Aorta (tissue), 5 donors: ENCODE results near the gene BAZ1B. TPM values are rescaled to one million over a fixed set of nuclear protein-coding genes. Genes with fewer than 3 reads are reported as not detected.
"Not testable (repeated sequence)": the region's sequence is repeated elsewhere in the genome, so short reads cannot be mapped to it uniquely, and the experiment has no call there.

Source experiments
- ATAC-seq: fragments of 200-7000 bp; cut with Tn5 transposase; one replicate; pipeline ENCODE4 v1.9.1; 2022; ENCODE audit warnings: moderate library complexity; ENCODE audit not compliant: low FRiP score
- DNase-seq, 2 donors: peaks; one replicate each; pipeline ENCODE4 v3.0.0-alpha.2; 2020
- H3K27ac ChIP-seq, 2 donors: one replicate each; pipeline ENCODE4 v1.5.1; 2013; ENCODE audit warnings: low read length in 2 of 2, mild to moderate bottlenecking in 2 of 2, moderate library complexity in 2 of 2, control low read depth in 1 of 2, inconsistent platforms in 1 of 2, low read depth in 1 of 2
- H3K27me3 ChIP-seq, 2 donors: one replicate each; pipeline ENCODE4 v1.6.1; 2013; ENCODE audit warnings: control low read depth in 1 of 2, low read length in 1 of 2, mild to moderate bottlenecking in 1 of 2, moderate library complexity in 1 of 2; ENCODE audit not compliant: insufficient read depth in 2 of 2, control insufficient read depth in 1 of 2
- H3K36me3 ChIP-seq, 2 donors: one replicate each; pipeline ENCODE4 v1.6.1; 2013; ENCODE audit warnings: control low read depth in 1 of 2, low read length in 1 of 2, mild to moderate bottlenecking in 1 of 2; ENCODE audit not compliant: insufficient read depth in 2 of 2, control insufficient read depth in 1 of 2
- H3K4me1 ChIP-seq, 2 donors: one replicate each; pipeline ENCODE4 v1.6.1; 2013; ENCODE audit warnings: low read length in 2 of 2, control low read depth in 1 of 2, mild to moderate bottlenecking in 1 of 2, moderate library complexity in 1 of 2; ENCODE audit not compliant: insufficient read depth in 2 of 2, control insufficient read depth in 1 of 2
- H3K4me3 ChIP-seq, 2 donors: one replicate each; pipeline ENCODE4 v1.5.1; 2013; ENCODE audit warnings: low read length in 2 of 2, control low read depth in 1 of 2, mild to moderate bottlenecking in 1 of 2
- H3K9me3 ChIP-seq: one replicate; pipeline ENCODE4 v1.6.1; 2013; ENCODE audit warnings: mild to moderate bottlenecking, low read length; ENCODE audit not compliant: control insufficient read depth
- WGBS, 2 donors: extraction: QIAGEN DNeasy Blood & Tissue Kit; methylation state at CpG; one replicate each; pipeline ENCODE4 v1.1.7; 2013; 5-methylcytosine and 5-hydroxymethylcytosine counted together
- intact Hi-C, 2 donors: fragments of 100-400 bp; cut with DNase I; formaldehyde crosslinking; loops; one replicate each; pipeline versions ENCODE4 v1.14.2 to v1.15.0; 2022
- long read RNA-seq, 2 donors: library from polyadenylated mRNA; unstranded; transcript quantifications; one replicate each; pipeline ENCODE4 v2.0.0, GENCODE V29; 2020 to 2021
- polyA plus RNA-seq, 2 donors: library from polyadenylated mRNA; stranded (reverse); fragments of 200-250 nt; gene quantifications; one replicate each; pipeline ENCODE4 v1.2.3, GENCODE V29; 2013
- total RNA-seq, 2 donors: library from RNA; stranded (reverse); fragmentation: NEBNext Ultra II Directional; extraction: Animal tissue kit (Norgen Biotek cat#: 25700); gene quantifications; one replicate each; pipeline ENCODE4 v1.2.1, GENCODE V29; 2021
- donor health status: healthy with polysubstance abuse.
- donor health status: Bipolar disorder and iron deficiency.
- donor health status: DM: no; HTN: no; CAD: no.
- donor health status: DM: no; HTN: no; CAD: no.
- donor health status: DM: yes; HTN: yes; CAD: no.

BAZ1B gene
- total RNA-seq (10 to 100 TPM; 49.3 to 60.0 TPM), polyA plus RNA-seq (10 to 100 TPM; 19.1 to 23.9 TPM)
- long read RNA-seq, donor 1, partial matches to known transcripts, result 79 of 83 reads
- long read RNA-seq, donor 1, other reads (novel, unspliced or antisense), result 4 of 83 reads
- long read RNA-seq, donor 2, partial matches to known transcripts, result 13 of 25 reads
- long read RNA-seq, donor 2, other reads (novel, unspliced or antisense), result 12 of 25 reads

DNA sequence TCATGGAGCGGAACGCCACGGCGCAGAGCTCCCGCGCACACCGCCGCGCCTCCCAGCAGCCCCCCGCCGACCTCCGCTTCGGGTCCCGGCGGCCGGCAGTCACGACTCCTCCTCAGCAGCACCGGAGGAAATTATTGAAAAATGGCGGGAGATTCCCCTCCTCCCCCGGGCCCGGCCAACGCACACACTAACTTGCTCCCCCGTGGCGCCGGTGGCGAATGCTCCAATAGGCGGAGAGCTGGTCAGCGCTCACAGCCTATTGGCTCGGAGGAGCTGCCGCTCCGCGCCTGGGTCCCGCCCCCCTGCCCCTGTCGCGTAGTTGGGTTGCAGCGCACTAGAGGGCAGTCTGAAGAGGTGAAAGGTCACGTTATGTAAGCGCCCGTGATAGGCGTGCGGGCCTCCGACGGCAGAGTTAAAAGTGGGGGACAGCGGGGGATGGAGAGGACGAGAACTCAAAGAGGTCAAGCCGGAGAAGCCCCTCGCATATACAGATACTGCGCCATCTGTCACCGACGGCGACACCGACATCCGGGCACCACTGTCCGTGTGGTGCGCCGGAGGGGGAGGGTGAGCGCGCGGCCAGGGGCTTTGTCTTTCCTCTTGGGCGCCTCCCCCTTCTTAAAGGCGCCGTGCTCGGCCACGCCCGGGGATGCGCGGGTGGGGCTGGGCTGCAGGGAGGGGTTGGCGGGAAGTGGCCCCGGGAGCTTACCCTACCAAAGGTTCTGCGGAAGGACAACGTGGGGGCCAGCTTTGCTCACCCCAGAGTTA is at the start of gene BAZ1B:
Gene BAZ1B, minus strand, starts transcription at position 189 of the 768 bp plus-strand sequence. CDS start 360 bp downstream, outside the sequence.
- WGBS, 2 donors, result 0% methylated on average over 55 to 71 of the region's 71 CpGs
- intact Hi-C loops, result loop anchor here (2.0 to 5.0 kb wide), 3 partner anchors 35 to 57 kb away; partner anchors contain the start of genes BCL7B (in 2 of the 2) and TBL2 (in 1 of the 2)
- ATAC-seq, result peak; percentile 100
- peak within 1 kb of the TSS; percentile 88 to 100 for H3K4me3 ChIP-seq
- H3K36me3 ChIP-seq, result peaks cover 0 to 1% of the 10 kb centered on the region in 2 donors
- H3K9me3 ChIP-seq, result no peaks in the 10 kb centered on the region
- peak; percentile 98 to 99 for DNase-seq
- H3K27ac ChIP-seq, result peak within 1 kb of the TSS; percentile 78
- no peaks in the 10 kb centered on the region for H3K27me3 ChIP-seq
- H3K4me1 ChIP-seq, result peaks cover 0 to 7% of the 10 kb centered on the region in 2 donors

GRCh38 chr7:73570977-73571376 is 48.9 kb upstream of the BAZ1B start:
- 91 to 92% methylated on average over 10 of the region's 10 CpGs for WGBS, 2 donors
- Histone ChIP-seq H3K36me3 (peaks cover 0 to 9% of the 10 kb centered on the region in 2 donors), H3K4me3 (no peak overlapping the region), H3K9me3 (no peaks in the 10 kb centered on the region), H3K27ac (no peak overlapping the region), H3K4me1 (no peaks in the 10 kb centered on the region), H3K27me3 (no peaks in the 10 kb centered on the region)
- ATAC-seq, result no peak
- DNase-seq, result peak in 1 of 2 donors; percentile 33
- intact Hi-C loops, result no loop called here

- Histone ChIP-seq H3K27ac (no peak overlapping the region), H3K36me3 (peaks cover 0 to 9% of the 10 kb centered on the region in 2 donors), H3K9me3 (no peaks in the 10 kb centered on the region), H3K4me3 (no peak overlapping the region), H3K27me3 (no peaks in the 10 kb centered on the region), H3K4me1 (no peaks in the 10 kb centered on the region)
- intact Hi-C loops, result no loop called here
- DNase-seq, result peak in 1 of 2 donors; percentile 43
- ATAC-seq, result no peak
- 95% methylated on average over 22 of the region's 22 CpGs for WGBS, 2 donors
Observed at GRCh38 chr7:73570521-73570920, 48.4 kb upstream of the BAZ1B start.

- WGBS, 2 donors, result 70 to 72% methylated on average over 5 of the region's 5 CpGs
- no peak overlapping the region for H3K27ac ChIP-seq
- ATAC-seq, result no peak
- H3K9me3 ChIP-seq, result no peaks in the 10 kb centered on the region
- H3K36me3 ChIP-seq, result peaks cover 0 to 9% of the 10 kb centered on the region in 2 donors
- intact Hi-C loops, result no loop called here
- no peak for DNase-seq
- no peak overlapping the region for H3K4me3 ChIP-seq
- no peaks in the 10 kb centered on the region for H3K27me3 ChIP-seq
- no peaks in the 10 kb centered on the region for H3K4me1 ChIP-seq
Observed at GRCh38 chr7:73569042-73569608, 47.0 kb upstream of the BAZ1B start.

GRCh38 chr7:73567846-73568685 is 46.0 kb upstream of the BAZ1B start:
- H3K4me1 ChIP-seq, result no peaks in the 10 kb centered on the region
- H3K27ac ChIP-seq, result no peak overlapping the region
- ATAC-seq, result no peak
- H3K27me3 ChIP-seq, result no peaks in the 10 kb centered on the region
- peak in 1 of 2 donors; percentile 20 for DNase-seq
- peaks cover 0 to 8% of the 10 kb centered on the region in 2 donors for H3K36me3 ChIP-seq
- WGBS, 2 donors, result 68 to 70% methylated on average over 12 of the region's 12 CpGs
- H3K4me3 ChIP-seq, result no peak overlapping the region
- no peaks in the 10 kb centered on the region for H3K9me3 ChIP-seq
- intact Hi-C loops, result no loop called here

- DNase-seq, result peak in 1 of 2 donors; percentile 9
- WGBS, 2 donors, result 85% methylated on average over 4 of the region's 4 CpGs
- peaks cover 0 to 2% of the 10 kb centered on the region in 2 donors for H3K36me3 ChIP-seq
- H3K9me3 ChIP-seq, result no peaks in the 10 kb centered on the region
- H3K27ac ChIP-seq, result no peak overlapping the region
- no peaks in the 10 kb centered on the region for H3K27me3 ChIP-seq
- intact Hi-C loops, result no loop called here
- no peak for ATAC-seq
- no peak overlapping the region for H3K4me3 ChIP-seq
- no peaks in the 10 kb centered on the region for H3K4me1 ChIP-seq
Observed at GRCh38 chr7:73567140-73567539, 45.0 kb upstream of the BAZ1B start.

DNA sequence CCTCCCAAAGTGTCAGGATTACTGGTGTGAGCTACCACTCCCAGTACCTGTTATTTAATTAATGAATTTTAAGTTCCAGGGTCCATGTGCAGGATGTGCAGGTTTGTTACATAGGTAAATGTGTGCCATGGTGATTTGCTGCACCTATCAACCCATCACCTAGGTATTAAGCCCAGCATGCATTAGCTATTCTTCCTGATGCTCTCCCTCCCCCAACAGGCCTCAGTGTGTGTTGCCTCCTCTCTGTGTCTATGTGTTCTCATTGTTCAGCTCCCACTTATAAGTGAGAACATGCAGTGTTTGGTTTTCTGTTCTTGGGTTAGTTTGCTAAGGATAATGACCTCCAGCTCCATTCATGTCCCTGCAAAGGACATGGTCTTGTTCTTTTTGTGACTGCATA is 44.3 kb upstream of the BAZ1B start:
- DNase-seq, H3K9me3 ChIP-seq, ATAC-seq, H3K4me3 ChIP-seq, H3K4me1 ChIP-seq, intact Hi-C loops, H3K27ac ChIP-seq, H3K27me3 ChIP-seq, H3K36me3 ChIP-seq: not testable (repeated sequence)

DNA sequence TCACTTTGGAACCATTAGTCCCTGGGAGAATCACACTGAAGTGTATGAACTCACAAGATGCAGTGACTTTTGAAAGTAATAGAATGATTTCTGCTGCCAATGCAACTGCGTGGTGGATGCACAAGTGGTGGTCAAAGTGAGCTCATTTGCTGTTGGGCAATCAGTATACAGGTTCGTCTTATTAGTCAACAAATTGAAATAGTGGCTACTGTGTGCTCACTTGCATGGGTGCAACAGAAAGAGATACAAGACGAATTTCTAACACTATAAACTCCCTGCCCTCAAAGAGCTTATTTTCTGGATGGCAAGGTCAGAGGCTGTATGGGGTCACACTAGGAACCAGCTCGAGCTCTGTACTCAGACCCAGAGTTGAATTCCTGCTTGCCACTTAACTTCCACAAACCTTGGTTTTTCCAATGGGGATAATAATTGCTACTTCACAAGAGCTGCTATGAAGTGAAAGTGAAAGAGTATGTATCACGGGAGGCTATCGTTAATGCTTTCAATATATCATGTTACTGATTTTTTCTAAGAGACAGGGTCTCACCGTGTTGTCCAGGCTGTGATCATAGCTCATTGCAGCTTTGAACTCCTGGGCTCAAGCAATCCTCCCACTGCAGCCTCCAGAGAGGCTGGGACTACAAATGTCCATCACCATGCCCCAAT is 43.7 kb upstream of the BAZ1B start:
- 73 to 75% methylated on average over 7 of the region's 7 CpGs for WGBS, 2 donors
- intact Hi-C loops, result no loop called here
- no peak for DNase-seq
- Histone ChIP-seq H3K27ac (no peak overlapping the region), H3K4me3 (no peak overlapping the region), H3K36me3 (peaks cover 0 to 2% of the 10 kb centered on the region in 2 donors), H3K9me3 (no peaks in the 10 kb centered on the region), H3K4me1 (no peaks in the 10 kb centered on the region), H3K27me3 (no peaks in the 10 kb centered on the region)
- no peak for ATAC-seq
